HG03095 (cell line): ENCODE results near the gene MYH6.
"Not testable (repeated sequence)": the region's sequence is repeated elsewhere in the genome, so short reads cannot be mapped to it uniquely, and the experiment has no call there.

Experiments used
- ATAC-seq: cut with Tn5 transposase; IDR thresholded peaks from one replicate; pipeline ENCODE4 v1.9.1; 2021; ENCODE audit warnings: moderate library complexity; ENCODE audit not compliant: unreplicated experiment

Gene MYH6

DNA sequence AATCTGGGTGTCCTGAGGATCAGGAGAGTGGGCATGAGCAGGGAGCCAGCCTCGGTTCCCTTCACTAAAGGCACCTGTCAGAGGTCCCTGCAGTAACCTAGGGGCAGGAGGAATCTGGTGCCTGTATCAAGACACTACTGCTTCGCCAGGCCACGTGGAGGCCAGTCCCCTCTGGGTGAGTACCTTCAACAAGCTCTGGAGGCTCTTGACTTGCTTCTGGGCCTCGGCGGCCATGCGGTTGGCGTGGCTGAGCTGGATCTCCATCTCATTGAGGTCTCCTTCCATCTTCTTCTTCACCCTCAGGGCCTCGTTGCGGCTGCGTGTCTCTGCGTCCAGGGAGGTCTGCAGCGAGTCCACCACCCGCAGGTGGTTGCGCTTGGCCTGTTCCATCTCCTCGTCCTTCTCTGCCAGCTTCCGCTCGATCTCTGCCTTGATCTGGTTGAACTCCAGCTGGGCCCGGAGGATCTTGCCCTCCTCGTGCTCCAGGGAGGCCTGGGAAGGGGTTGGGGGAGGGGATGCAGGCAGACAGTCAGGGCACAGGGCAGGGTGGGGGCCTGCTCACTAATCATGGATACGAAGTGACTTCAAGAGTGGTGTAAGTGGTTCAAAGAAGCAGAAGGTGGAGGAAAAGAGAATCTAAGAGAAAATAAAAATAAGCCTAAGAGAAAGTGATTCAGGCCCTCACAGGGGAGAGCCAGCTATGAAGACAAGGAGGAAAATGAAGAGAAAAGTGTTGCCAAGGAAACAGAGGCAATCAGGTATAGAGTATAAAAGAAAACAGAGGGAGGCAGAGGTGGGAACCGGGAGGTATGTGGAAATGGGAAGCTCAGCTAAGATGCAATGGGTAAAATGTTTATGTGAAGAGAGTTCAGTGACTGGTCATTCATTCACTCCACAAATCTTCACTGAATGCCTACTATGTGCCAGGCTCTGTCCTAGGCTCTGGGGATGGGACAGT is 8.0 kb upstream of the MYH6 start:
- ATAC-seq = no peak

DNA sequence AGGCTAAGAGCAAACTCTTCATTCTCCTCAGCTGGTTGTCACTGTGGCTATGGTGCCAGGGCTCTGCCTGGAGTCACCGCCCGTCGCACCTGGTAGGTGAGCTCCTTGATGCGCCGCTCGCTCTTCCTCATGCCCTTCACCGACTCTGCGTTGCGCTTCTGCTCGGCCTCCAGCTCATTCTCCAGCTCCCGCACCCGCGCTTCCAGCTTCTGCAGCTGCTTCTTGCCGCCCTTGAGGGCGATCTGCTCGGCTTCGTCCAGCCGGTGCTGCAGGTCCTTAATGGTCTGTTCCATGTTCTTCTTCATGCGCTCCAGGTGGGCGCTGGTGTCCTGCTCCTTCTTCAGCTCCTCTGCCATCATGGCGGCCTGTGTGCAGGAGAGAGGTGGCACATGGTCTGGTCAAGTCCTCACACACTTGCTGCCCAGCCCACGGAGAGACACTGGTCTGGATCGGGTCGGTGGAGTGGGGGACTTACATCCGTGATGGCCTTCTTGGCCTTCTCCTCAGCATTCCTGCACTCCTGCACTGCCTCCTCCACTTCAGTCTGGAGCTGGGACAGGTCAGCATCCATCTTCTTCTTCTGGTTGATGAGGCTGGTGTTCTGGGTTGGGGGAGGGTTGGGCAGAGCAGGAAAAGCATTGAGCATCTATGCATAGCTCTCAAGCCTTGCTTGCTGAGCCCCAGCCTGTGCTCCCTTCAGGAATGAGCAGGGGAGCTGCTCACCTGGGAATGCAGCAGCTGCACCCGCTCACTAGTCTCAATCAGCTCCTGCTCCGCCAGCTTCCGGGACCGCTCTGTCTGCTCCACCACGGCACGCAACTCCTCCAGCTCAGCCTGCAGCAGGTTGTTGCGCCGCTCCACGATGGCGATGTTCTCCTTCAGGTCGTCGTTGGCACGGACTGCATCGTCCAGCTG is 7.1 kb upstream of the MYH6 start:
- no peak for ATAC-seq

DNA sequence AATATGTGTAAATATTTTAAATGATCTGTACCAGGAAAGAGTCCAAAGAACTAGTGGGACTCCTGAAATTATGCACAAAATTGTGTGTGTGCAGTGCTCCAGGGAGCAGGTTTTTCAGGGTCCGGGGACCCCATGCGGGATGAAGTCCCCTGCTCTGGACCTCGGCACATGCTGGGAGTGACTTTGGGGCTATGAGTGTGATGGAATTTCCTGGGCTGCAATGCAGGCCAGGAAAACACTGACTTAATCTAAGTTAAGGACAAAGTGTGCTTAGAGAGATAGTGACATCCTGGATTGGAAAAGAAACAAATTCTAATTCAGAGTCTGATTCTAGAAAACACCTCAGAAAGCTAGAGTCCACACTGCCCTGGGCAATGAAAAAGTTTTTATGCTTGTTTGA is 6.2 kb upstream of the MYH6 start:
- ATAC-seq = no peak

DNA sequence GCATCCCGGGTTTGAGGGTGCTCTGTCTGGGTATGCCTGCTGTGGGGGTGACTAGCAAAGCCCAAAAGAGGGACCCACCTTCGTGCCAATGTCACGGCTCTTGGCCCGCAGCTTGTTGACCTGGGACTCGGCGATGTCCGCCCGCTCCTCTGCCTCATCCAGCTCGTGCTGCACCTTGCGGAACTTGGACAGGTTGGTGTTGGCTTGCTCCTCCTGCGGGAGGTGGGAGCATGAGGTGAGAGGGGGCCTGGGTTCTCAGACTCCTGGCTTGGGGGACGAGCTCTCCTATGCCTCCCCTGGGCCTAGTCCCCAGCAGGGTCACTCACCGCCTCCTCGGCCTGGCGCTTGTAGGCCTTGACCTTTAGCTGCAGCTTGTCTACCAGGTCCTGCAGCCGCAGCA is 5.6 kb upstream of the MYH6 start:
- ATAC-seq = no peak

DNA sequence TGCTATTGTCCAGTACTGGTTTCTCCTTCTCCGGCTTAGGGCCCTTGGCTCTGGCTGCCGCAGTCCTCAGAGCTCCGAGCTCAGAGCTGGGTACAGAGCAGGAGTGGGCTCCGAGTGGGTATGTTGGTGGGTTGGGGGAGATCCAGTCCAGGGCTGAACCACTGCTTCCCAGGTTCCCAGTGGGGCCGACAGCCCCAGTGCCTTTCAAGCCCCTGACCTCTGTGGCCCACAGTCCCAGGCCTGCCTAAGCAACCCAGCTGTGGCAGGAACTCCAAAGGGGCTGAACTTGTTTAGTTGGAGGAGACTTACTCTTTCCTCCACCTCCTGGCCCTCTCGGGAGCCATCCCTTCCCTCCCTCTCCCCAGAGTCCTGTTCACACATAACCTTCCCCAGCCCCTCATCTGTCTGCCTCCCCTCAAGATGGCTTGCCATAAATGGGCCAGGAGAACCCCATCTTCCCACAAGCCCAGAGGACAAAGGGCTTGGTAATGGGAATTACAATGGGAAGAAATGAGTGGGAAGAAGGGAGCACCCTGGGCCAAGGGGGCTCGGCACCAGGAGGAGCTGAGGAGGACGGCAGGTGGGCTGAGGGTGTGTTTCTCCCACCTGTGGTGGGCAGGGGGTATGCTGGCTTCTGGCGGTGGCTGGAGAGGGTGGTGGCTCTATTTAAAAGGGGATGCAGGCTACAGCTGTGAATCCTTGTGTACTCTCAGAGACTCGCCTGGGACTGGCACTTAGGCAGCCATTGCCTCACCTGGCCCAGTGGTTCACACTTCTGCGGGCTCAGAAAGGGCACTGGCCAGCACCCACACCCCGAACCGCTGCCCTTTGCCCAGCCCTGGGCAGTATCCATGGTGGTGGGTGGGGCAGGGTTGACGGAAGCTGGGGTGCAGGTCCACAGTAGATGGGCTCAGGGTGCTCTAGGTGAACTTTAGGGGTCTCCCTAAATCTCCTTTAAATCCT is 3.8 kb upstream of the MYH6 start:
- ATAC-seq = no peak

DNA sequence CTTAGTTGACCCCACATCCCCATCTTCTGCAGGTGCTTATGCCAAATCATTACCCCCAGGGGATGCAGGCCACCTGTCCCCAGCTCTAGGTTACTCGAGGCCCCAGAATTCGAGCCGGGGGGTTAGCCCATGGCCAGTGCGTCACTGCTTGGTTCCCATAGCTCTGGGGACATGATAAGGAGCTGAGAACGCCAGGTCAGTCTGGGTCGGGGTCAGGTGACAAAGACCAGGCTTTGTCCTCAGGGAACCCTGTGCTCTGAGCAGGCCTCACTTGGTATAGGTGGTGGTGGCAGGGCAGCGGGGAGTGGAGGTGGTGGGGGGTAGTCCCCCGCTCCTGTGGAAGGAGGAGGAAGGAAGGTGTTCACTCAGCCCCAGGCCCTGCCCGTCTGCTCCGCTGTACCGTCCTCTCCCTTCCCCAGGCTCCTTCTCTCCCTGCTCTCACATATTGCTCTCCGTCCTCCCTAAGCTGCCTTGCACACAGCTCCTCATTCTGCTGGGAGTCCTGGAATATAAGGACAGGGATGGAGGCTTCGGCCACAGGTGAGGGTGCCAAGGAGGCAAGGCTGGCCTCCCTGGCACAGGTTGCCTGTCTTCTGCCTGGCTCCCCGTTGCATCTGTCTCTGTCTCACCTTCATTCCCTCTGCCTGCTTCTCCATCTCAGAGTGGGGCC is 2.0 kb upstream of the MYH6 start:
- no peak for ATAC-seq

DNA sequence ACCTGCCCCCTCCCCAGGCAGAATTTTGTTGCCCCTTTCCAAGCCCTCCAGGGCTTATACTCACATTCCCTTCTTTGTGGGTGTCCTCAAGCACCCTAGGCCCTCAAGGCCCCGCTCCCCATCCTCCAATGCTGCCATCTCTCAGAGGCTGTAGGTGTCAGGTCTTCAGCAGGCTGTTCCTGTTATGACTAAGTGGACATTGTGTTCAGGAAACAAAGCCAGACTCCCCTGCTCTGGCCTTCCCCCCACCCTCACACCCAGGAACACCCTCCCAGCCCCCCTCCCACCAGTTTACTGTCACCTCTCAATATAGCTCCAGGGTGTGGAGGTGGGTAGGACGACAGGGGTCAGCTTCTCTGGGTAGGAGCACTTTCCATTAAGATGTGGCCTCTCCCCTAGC is 1.4 kb upstream of the MYH6 start:
- no peak for ATAC-seq

DNA sequence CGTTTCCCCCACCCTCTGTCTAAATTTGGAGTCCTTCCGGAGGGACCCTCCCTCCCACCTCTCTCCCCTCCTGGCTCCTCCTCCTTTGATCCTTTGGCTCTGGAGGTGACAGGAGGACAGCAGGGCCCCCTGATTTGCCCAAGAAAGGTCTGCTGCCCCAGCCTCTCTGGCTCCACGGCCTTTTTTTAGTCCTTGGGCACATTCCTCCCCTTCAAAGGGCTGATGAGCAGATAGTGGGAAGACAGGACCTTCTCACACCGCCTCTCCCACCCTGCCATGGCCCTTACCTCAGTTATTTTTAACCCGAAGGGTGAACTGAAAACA is 196 bp upstream of the MYH6 start:
- ATAC-seq = no peak

DNA sequence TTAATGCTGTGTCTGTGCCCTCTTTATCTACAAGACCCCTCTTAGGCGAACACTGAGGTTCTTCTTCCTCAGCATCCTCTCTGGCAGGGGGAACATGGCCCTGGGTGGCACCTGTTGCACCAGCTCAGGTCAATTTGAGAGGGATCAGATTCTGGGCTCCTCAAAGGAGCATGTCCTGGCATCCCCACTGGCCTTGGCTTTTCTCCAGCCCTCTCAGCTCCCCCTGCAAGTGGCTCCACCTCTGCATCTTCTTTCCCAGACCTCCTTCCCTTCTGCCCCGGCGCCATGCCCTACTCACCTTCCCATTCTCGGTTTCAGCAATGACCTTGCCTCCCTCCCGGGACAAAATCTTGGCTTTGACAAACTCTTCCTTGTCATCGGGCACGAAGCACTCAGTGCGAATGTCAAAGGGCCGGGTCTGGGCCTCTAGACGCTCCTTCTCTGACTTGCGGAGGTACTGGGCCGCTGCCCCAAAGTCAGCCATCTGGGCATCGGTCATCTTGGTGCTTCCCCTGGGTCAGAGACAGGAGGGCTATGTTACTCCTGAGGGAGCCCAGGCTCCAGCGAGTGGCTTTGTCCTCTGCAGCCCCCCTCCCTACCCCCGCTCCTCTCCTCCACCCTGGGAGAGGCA is 1.2 kb downstream of the MYH6 start:
- no peak for ATAC-seq

DNA sequence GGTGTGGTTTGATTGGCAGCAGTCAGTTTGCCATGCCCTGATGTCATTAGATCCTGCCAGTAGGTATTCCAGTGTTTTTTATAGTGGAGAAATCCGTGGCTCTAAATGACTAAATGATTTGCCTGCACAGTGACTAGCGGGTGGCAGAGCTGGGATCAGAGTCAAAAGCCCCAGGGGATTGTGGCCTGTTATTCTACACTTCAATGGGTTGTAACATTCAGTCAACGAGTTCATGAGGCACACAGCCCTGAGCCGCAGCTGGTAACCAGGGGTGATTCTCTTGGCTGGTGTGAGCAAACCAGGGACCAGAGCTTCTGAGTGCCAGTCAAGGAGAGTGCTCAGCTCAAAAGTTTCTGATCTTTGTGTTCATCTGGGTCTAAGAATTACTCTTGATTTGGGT is 1.8 kb downstream of the MYH6 start:
- ATAC-seq = no peak

DNA sequence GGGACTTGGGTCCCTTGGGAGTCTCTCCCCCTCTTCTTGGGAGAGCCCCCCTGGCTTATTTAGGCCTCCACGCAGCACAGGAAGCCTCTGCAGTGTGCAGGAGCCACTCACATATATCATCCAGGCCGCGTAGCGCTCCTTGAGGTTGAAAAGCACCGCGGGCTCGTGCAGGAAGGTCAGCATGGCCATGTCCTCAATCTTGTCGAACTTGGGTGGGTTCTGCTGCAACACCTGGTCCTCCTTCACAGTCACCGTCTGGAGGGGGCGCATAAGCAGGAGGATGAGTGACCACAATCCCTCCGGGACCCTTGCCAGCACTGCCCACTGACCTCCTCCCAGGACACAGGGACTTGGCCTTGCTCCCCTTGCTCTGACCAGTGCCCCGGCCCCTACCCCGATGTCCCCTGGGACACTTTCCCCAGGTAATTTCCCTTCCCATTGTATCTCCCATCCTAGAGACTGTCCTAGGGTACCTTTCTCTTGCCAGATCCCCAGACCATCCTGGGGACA is 2.5 kb downstream of the MYH6 start:
- no peak for ATAC-seq

DNA sequence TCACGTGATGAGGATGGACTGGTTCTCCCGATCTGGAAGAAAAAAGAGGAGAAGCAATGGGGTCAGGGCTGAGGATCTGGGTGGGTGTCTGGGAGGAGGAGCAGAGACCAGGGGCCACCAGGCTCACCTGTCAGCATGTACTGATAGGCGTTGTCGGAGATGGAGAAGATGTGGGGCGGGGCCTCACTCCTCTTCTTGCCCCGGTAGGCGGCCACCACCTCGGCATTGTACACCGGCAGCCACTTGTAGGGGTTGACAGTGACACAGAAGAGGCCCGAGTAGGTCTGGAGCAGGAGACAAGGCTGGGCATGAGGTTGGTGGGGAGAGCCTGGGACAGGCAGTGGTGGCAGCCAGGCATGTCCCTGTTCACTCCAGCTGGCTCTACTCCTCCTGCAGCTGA is 3.0 kb downstream of the MYH6 start:
- ATAC-seq = no peak

DNA sequence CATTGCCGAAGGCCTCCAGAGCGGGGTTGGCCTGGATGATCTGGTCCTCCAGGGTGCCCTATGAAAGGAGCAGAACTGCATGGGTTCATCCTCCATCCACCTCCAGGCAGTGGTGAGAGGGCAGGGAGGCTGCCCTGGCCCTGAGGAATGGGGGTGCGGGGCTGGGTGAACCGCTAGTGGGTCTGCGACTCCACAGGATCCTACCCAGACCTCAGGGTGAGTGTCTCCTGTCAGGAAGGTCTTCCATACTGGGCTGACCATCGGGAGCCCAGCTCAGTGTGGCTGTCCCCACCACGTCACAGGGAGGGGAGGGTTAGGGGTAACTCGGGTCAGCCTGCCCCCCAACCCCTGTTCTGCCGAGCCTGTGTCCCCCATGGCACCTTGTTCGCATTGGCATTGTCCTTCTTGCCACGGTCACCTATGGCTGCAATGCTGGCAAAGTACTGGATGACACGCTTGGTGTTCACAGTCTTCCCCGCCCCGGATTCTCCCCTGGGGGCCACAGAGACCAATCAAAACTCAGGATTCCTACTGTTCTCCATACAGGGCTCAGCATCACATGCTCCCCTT is 3.7 kb downstream of the MYH6 start:
- ATAC-seq = no peak

DNA sequence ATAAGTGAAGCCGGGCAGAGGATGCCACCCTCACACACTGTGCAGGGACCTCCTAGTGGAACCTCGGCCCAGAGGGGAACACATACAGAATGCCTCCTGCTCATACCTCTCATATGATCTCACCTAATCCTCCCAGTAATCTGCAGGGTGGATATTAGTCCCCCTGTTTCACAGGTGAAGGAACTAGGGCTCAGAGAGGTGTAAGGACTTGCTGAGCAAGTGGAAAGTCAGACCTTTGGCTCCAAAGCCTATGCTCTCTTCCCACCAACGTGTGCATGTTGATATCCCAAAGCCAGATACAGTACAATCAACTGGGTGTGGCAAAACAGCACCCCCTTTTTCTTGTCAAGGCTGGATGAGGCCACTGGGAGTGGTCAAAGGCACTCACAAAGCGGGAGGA is 4.2 kb downstream of the MYH6 start:
- ATAC-seq = no peak

DNA sequence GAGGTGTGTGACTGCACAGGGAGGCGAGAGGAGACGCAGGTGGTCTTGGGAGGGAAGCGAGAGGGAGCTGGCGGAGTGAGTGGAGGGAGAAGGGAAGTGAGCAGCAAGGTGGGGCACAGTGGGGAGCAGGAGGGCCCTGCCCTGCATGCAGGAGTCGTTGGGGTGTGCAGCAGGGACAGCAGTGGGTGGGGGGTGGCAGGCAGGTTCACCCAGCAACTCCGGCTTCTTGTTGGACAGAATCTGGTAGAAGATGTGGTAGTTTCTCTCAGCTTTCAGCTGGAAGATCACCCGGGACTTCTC is 5.0 kb downstream of the MYH6 start:
- ATAC-seq = no peak

DNA sequence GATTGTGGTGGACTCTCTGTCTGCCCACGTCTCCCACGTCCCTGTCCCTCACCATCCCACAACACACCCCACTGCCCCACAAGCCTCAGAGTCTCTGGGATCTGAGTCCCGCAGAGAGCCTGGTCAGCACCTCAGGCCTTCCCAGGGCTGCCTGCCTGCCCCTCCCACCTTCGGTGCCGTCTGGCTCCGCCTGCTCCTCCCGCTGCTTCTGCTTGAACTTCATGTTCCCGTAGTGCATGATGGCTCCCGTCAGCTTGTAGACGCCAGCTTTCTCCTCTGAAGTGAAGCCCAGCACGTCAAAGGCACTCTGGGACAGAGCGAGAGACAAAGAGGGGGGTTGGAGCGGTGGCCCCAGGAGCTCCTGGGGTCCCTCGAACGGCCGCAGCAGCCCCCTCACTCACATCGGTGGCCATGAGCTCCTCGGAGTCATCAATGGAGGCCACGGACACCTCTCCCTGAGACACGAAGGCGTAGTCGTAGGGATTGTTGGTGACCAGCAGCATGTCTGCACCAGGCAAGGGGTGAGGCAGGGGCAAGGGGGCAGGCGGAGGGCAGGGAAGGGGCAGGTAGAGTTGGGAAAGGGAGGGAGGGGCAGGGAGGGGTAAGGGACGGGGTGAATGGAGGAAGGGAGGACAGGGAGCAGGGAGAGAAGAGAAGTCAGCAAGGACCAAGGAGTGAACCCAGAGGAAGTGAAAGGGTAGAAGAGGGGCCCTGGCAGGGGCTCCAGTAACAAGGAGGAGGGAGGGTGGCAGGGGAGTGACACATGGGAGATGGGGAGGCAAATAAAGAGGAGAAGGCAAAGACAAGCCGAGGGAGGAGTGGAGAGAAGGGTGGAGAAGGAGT is 5.6 kb downstream of the MYH6 start:
- ATAC-seq = no peak

DNA sequence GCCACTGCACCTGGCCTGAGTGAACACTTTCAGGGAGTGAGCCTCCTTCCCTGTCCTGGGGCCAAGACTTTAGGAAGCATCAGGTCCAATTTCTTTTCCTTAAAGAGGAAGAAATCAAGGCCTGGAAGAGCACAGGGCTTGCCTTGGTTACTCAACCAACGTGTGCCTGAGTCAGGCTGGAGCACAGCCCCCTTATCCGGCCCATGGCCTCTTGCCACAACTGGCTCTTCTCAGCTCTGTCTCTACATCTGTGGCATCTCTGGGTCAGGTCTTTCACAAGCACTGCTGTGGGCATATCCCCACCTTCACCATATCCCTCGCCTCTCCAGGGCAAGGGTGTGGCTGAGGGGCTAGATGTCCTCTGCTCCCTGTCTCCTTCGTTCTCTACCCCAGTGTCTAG is 6.8 kb downstream of the MYH6 start:
- no peak for ATAC-seq

DNA sequence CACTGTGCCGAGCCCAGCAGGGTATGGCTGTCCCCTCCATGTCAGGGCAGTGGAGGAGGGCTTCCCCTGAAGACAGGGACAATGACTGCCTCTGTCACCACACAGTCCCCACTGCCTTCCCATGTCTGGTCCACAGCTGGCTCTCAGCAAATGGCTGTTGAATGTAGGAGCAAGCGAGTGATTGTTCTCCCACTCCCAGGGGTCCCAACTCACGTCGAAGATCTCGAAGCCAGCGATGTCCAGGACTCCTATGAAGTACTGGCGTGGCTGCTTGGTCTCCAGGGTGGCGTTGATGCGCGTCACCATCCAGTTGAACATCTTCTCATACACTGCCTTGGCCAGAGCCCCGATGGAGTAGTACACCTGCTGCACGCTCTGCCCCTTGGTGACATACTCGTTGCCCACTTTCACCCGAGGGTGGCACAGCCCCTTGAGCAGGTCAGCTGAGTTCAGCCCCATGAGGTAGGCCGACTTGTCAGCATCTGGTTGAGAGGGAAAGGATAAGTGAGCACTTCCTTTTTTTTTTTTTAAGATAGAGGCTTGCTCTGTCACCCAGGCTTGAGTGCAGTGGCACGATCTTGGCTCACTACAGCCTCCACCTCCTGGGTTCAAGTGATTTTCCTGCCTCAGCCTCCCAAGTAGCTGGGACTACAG is 7.5 kb downstream of the MYH6 start:
- not testable (repeated sequence) for ATAC-seq
